Activated naive CD8-positive, alpha-beta T cell (primary cell): ENCODE measurements around the gene ARMC6.

Experiments
- H3K27ac Mint-ChIP-seq: one replicate; pipeline ENCODE4 v1.8.0; 2021; ENCODE audit warnings: mixed read lengths
- H3K27me3 Mint-ChIP-seq: one replicate; pipeline ENCODE4 v1.8.0; 2021; ENCODE audit warnings: mixed read lengths
- H3K36me3 Mint-ChIP-seq: one replicate; pipeline ENCODE4 v1.8.0; 2021; ENCODE audit warnings: mixed read lengths
- H3K4me1 Mint-ChIP-seq: one replicate; pipeline ENCODE4 v1.8.0; 2021; ENCODE audit warnings: low read depth, mixed read lengths
- H3K4me3 Mint-ChIP-seq: one replicate; pipeline ENCODE4 v1.8.0; 2021; ENCODE audit warnings: mild to moderate bottlenecking, mixed read lengths
- H3K9me3 Mint-ChIP-seq: one replicate; pipeline ENCODE4 v1.8.0; 2021; ENCODE audit warnings: low read depth, mixed read lengths

Gene ARMC6

GRCh38 chr19:19033426-19034203, at the start of gene ARMC6, which contains the start of gene SUGP2:
Gene ARMC6, plus strand, starts transcription at chr19:19033603. Its CDS starts 607 bp downstream, at chr19:19034210.
Gene SUGP2, minus strand, starts transcription at chr19:19033517. Its CDS starts 2,446 bp downstream, at chr19:19031071.
- Mint-ChIP-seq H3K27me3 (no peaks in the 10 kb centered on the region), H3K4me3 (peak within 1 kb of the TSS; percentile 95), H3K27ac (peak within 1 kb of the TSS; percentile 97), H3K4me1 (peaks cover 36% of the 10 kb centered on the region), H3K36me3 (peaks cover 5% of the 10 kb centered on the region), H3K9me3 (no peaks in the 10 kb centered on the region)

GRCh38 chr19:18984251-18984650, 49.2 kb upstream of the ARMC6 start:
- Mint-ChIP-seq H3K4me1 (no peaks in the 10 kb centered on the region), H3K36me3 (no peaks in the 10 kb centered on the region), H3K27me3 (peaks cover 7% of the 10 kb centered on the region), H3K4me3 (no peak overlapping the region), H3K27ac (no peak overlapping the region), H3K9me3 (no peaks in the 10 kb centered on the region)

GRCh38 chr19:18985257-18985656, 48.1 kb upstream of the ARMC6 start:
- Mint-ChIP-seq H3K4me1 (no peaks in the 10 kb centered on the region), H3K36me3 (no peaks in the 10 kb centered on the region), H3K4me3 (no peak overlapping the region), H3K9me3 (no peaks in the 10 kb centered on the region), H3K27me3 (peaks cover 5% of the 10 kb centered on the region), H3K27ac (no peak overlapping the region)

- H3K36me3 Mint-ChIP-seq = no peaks in the 10 kb centered on the region
- no peak overlapping the region for H3K27ac Mint-ChIP-seq
- H3K4me3 Mint-ChIP-seq = no peak overlapping the region
- H3K27me3 Mint-ChIP-seq = peaks cover 4% of the 10 kb centered on the region
- no peaks in the 10 kb centered on the region for H3K4me1 Mint-ChIP-seq
- H3K9me3 Mint-ChIP-seq = no peaks in the 10 kb centered on the region
Measured at GRCh38 chr19:18987456-18987855, 45.9 kb upstream of the ARMC6 start.

GRCh38 chr19:18989316-18989715, 44.1 kb upstream of the ARMC6 start:
- peaks cover 4% of the 10 kb centered on the region for H3K27me3 Mint-ChIP-seq
- H3K4me3 Mint-ChIP-seq = no peak overlapping the region
- no peaks in the 10 kb centered on the region for H3K9me3 Mint-ChIP-seq
- H3K36me3 Mint-ChIP-seq = no peaks in the 10 kb centered on the region
- no peak overlapping the region for H3K27ac Mint-ChIP-seq
- H3K4me1 Mint-ChIP-seq = no peaks in the 10 kb centered on the region

- Mint-ChIP-seq H3K27ac (no peak overlapping the region), H3K36me3 (no peaks in the 10 kb centered on the region), H3K9me3 (no peaks in the 10 kb centered on the region), H3K4me1 (no peaks in the 10 kb centered on the region), H3K27me3 (peaks cover 4% of the 10 kb centered on the region), H3K4me3 (no peak overlapping the region)
Measured at GRCh38 chr19:18990128-18990708, 43.2 kb upstream of the ARMC6 start.

- Mint-ChIP-seq H3K9me3 (no peaks in the 10 kb centered on the region), H3K4me1 (no peaks in the 10 kb centered on the region), H3K4me3 (no peak overlapping the region), H3K36me3 (no peaks in the 10 kb centered on the region), H3K27me3 (peaks cover 4% of the 10 kb centered on the region), H3K27ac (no peak overlapping the region)
Measured at GRCh38 chr19:18991006-18991405, 42.4 kb upstream of the ARMC6 start.

- H3K4me1 Mint-ChIP-seq = no peaks in the 10 kb centered on the region
- no peak overlapping the region for H3K4me3 Mint-ChIP-seq
- H3K36me3 Mint-ChIP-seq = no peaks in the 10 kb centered on the region
- H3K27me3 Mint-ChIP-seq = peaks cover 3% of the 10 kb centered on the region
- H3K27ac Mint-ChIP-seq = no peak overlapping the region
- H3K9me3 Mint-ChIP-seq = no peaks in the 10 kb centered on the region
Measured at GRCh38 chr19:18991468-18991867, 41.9 kb upstream of the ARMC6 start.

GRCh38 chr19:18992696-18993095, 40.7 kb upstream of the ARMC6 start:
- Mint-ChIP-seq H3K27ac (no peak overlapping the region), H3K36me3 (no peaks in the 10 kb centered on the region), H3K9me3 (no peaks in the 10 kb centered on the region), H3K4me3 (no peak overlapping the region), H3K27me3 (no peaks in the 10 kb centered on the region), H3K4me1 (no peaks in the 10 kb centered on the region)

GRCh38 chr19:18993115-18993514, 40.3 kb upstream of the ARMC6 start:
- H3K9me3 Mint-ChIP-seq = no peaks in the 10 kb centered on the region
- no peaks in the 10 kb centered on the region for H3K27me3 Mint-ChIP-seq
- no peaks in the 10 kb centered on the region for H3K36me3 Mint-ChIP-seq
- H3K4me3 Mint-ChIP-seq = no peak overlapping the region
- no peak overlapping the region for H3K27ac Mint-ChIP-seq
- no peaks in the 10 kb centered on the region for H3K4me1 Mint-ChIP-seq

GRCh38 chr19:18995804-18996241, 37.6 kb upstream of the ARMC6 start:
- peaks cover 3% of the 10 kb centered on the region for H3K36me3 Mint-ChIP-seq
- no peaks in the 10 kb centered on the region for H3K27me3 Mint-ChIP-seq
- peaks cover 22% of the 10 kb centered on the region for H3K4me1 Mint-ChIP-seq
- no peak overlapping the region for H3K27ac Mint-ChIP-seq
- H3K4me3 Mint-ChIP-seq = no peak overlapping the region
- H3K9me3 Mint-ChIP-seq = no peaks in the 10 kb centered on the region

GRCh38 chr19:18996351-18996750, 37.1 kb upstream of the ARMC6 start:
- Mint-ChIP-seq H3K9me3 (no peaks in the 10 kb centered on the region), H3K4me1 (peaks cover 24% of the 10 kb centered on the region), H3K4me3 (no peak overlapping the region), H3K36me3 (peaks cover 3% of the 10 kb centered on the region), H3K27me3 (no peaks in the 10 kb centered on the region), H3K27ac (no peak overlapping the region)

- H3K36me3 Mint-ChIP-seq = peaks cover 3% of the 10 kb centered on the region
Measured at GRCh38 chr19:18996796-18997394, 36.5 kb upstream of the ARMC6 start.

GRCh38 chr19:18998276-18998675, 35.1 kb upstream of the ARMC6 start:
- H3K27me3 Mint-ChIP-seq = no peaks in the 10 kb centered on the region
- no peak overlapping the region for H3K27ac Mint-ChIP-seq
- no peak overlapping the region for H3K4me3 Mint-ChIP-seq
- H3K9me3 Mint-ChIP-seq = no peaks in the 10 kb centered on the region
- H3K4me1 Mint-ChIP-seq = peaks cover 24% of the 10 kb centered on the region
- peaks cover 6% of the 10 kb centered on the region for H3K36me3 Mint-ChIP-seq

More at GRCh38 chr19:18996796-18997394, 36.5 kb upstream of the ARMC6 start:
- Mint-ChIP-seq H3K9me3 (no peaks in the 10 kb centered on the region), H3K27ac (no peak overlapping the region), H3K4me1 (peaks cover 24% of the 10 kb centered on the region), H3K4me3 (no peak overlapping the region), H3K27me3 (no peaks in the 10 kb centered on the region)

GRCh38 chr19:18999016-18999758, 34.2 kb upstream of the ARMC6 start:
- no peaks in the 10 kb centered on the region for H3K27me3 Mint-ChIP-seq
- H3K36me3 Mint-ChIP-seq = peaks cover 6% of the 10 kb centered on the region
- H3K9me3 Mint-ChIP-seq = no peaks in the 10 kb centered on the region
- H3K4me3 Mint-ChIP-seq = no peak overlapping the region
- H3K4me1 Mint-ChIP-seq = peaks cover 24% of the 10 kb centered on the region
- H3K27ac Mint-ChIP-seq = no peak overlapping the region
